Kidney (tissue), 14 donors: ENCODE measurements around the gene ISLR. TPM values are rescaled to one million over a fixed set of nuclear protein-coding genes. Genes with fewer than 3 reads are reported as not detected.

Source experiments
- DNase-seq, 5 donors: peaks; one replicate each; pipeline ENCODE4 v3.0.0-alpha.2; 2013 to 2020
- FAIRE-seq: peaks from 2 replicates; lab custom pipeline; 2012; peaks lifted over from hg19 to GRCh38; lab: Jason Lieb, UNC
- H3K27ac ChIP-seq, 2 donors: one replicate each; pipeline ENCODE4 v1.7.0; 2013; ENCODE audit warnings: low read depth in 2 of 2, low read length in 2 of 2, inconsistent platforms in 1 of 2
- H3K27me3 ChIP-seq: one replicate; pipeline ENCODE4 v1.7.1; 2013; ENCODE audit warnings: low read length, inconsistent platforms; ENCODE audit not compliant: control insufficient read depth, insufficient read depth
- H3K36me3 ChIP-seq, 3 donors: one replicate each; pipeline versions ENCODE4 v1.7.0 to v1.7.1; 2013; ENCODE audit warnings: low read length in 3 of 3, control low read depth in 1 of 3, inconsistent platforms in 1 of 3; ENCODE audit not compliant: insufficient read depth in 3 of 3, control insufficient read depth in 2 of 3
- H3K4me1 ChIP-seq, 3 donors: one replicate each; pipeline versions ENCODE4 v1.7.0 to v1.7.1; 2013; ENCODE audit warnings: low read length in 3 of 3, inconsistent platforms in 1 of 3, low read depth in 1 of 3; ENCODE audit not compliant: control insufficient read depth in 2 of 3, insufficient read depth in 2 of 3
- H3K4me3 ChIP-seq, 3 donors: one replicate each; pipeline versions ENCODE4 v1.7.0 to v1.8.1; 2013; ENCODE audit warnings: low read length in 3 of 3, control low read depth in 1 of 3, inconsistent platforms in 1 of 3
- H3K9ac ChIP-seq, 3 donors: one replicate each; pipeline versions ENCODE4 v1.7.0 to v1.7.1; 2013; ENCODE audit warnings: low read length in 3 of 3, control low read depth in 1 of 3, inconsistent platforms in 1 of 3
- H3K9me3 ChIP-seq, 3 donors: one replicate each; pipeline versions ENCODE4 v1.7.0 to v1.7.1; 2013; ENCODE audit warnings: low read length in 3 of 3, control low read depth in 1 of 3, inconsistent platforms in 1 of 3; ENCODE audit not compliant: control insufficient read depth in 2 of 3, insufficient read depth in 1 of 3
- CTCF ChIP-seq: IDR thresholded peaks from 3 replicates; pipeline ENCODE4 v1.5.1; 2012; ENCODE audit warnings: mild to moderate bottlenecking, moderate library complexity, borderline replicate concordance; ENCODE audit not compliant: insufficient read depth; ENCODE audit errors: extremely low read depth
- intact Hi-C: fragments of 100-400 bp; cut with DNase I; formaldehyde crosslinking; loops from one replicate; pipeline ENCODE4 v1.11.1; 2022
- polyA plus RNA-seq: library from polyadenylated mRNA; stranded (reverse); fragments of 350-450 nt; fragmentation: Illumina TruSeq; extraction: RNeasy Lipid Tissue Mini Kit (QIAGEN cat#74804); gene quantifications from one replicate; pipeline ENCODE4 v1.2.3, GENCODE V29; 2014; ENCODE audit warnings: low read depth, low replicate concordance; ENCODE audit not compliant: insufficient read depth
- total RNA-seq: library from RNA; stranded (reverse); fragmentation: NEBNext Ultra II Directional; extraction: Animal tissue kit (Norgen Biotek cat#: 25700); gene quantifications from one replicate; pipeline ENCODE4 v1.2.1, GENCODE V29; 2021
- donor health status: control.
- donor health status: control.
- donor health status: control.
- donor health status: control.
- donor health status: control.
- donor health status: DM: yes; HTN: yes; CAD: no.
- donor health status: Normal renal cell carcinoma (clear cell type).

Gene ISLR
- total and polyA plus RNA-seq, 2 donors from 2014 or later, result 18.8 to 30.2 TPM

DNA sequence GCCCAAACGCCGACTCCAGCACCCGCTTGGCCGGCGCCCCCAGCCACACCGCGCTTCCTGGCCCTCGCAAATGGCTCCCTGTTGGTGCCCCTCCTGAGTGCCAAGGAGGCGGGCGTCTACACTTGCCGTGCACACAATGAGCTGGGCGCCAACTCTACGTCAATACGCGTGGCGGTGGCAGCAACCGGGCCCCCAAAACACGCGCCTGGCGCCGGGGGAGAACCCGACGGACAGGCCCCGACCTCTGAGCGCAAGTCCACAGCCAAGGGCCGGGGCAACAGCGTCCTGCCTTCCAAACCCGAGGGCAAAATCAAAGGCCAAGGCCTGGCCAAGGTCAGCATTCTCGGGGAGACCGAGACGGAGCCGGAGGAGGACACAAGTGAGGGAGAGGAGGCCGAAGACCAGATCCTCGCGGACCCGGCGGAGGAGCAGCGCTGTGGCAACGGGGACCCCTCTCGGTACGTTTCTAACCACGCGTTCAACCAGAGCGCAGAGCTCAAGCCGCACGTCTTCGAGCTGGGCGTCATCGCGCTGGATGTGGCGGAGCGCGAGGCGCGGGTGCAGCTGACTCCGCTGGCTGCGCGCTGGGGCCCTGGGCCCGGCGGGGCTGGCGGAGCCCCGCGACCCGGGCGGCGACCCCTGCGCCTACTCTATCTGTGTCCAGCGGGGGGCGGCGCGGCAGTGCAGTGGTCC lies 39.7 kb upstream of the ISLR start:
- Histone ChIP-seq H3K9me3 (no peaks in the 10 kb centered on the region), H3K27me3 (peaks cover 45% of the 10 kb centered on the region), H3K27ac (no peak overlapping the region), H3K36me3 (no peaks in the 10 kb centered on the region), H3K4me1 (peaks cover 0 to 13% (median 4%) of the 10 kb centered on the region in 3 donors), H3K9ac (no peak overlapping the region), H3K4me3 (no peak overlapping the region)
- TF ChIP-seq CTCF, result no peak
- FAIRE-seq (no peak), DNase-seq (peak in 3 of 5 donors; percentile 21 to 73 (median 58))
- intact Hi-C loops, result no loop called here

- Histone ChIP-seq H3K9me3 (no peaks in the 10 kb centered on the region), H3K27ac (no peak overlapping the region), H3K4me1 (peaks cover 0 to 11% (median 4%) of the 10 kb centered on the region in 3 donors), H3K27me3 (peaks cover 39% of the 10 kb centered on the region), H3K36me3 (no peaks in the 10 kb centered on the region), H3K4me3 (no peak overlapping the region), H3K9ac (no peak overlapping the region)
- DNase-seq, result peak in 4 of 5 donors; percentile 72 to 83 (median 78)
- intact Hi-C loops, result no loop called here
- TF ChIP-seq CTCF, result peak; percentile 53
- FAIRE-seq, result no peak
Observed at GRCh38 chr15:74134387-74135027, 39.0 kb upstream of the ISLR start.

DNA sequence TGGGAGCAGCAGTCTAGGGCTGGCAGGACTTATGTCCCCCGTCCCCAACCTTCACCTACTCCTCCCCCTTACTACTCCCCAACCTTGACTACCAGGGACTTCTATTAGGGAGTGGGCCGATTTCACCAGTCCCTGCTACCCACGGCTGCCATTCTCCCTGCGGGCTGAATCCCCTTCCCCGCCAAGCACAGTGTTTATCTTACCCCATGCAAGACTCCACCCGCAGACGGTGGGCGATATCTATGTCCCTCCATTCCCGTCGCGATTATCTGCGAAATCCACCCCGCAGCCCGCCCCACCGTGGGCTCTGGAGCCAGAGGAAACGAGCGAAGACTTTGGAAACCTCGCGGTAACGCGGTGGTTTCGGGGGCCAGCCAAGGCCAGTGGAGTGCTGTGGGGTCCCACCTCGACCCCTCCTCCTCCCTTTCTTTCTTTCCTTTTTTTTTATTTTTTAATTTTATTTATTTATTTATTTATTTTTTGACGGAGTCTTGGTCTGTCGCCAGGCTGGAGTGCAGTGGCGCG lies 38.4 kb upstream of the ISLR start:
- no peak for TF ChIP-seq CTCF
- no peak overlapping the region for H3K4me3 ChIP-seq
- H3K27ac ChIP-seq, result no peak overlapping the region
- peaks cover 0 to 7% (median 4%) of the 10 kb centered on the region in 3 donors for H3K4me1 ChIP-seq
- no peaks in the 10 kb centered on the region for H3K36me3 ChIP-seq
- DNase-seq (peak in 2 of 5 donors; percentile 13 to 49), FAIRE-seq (no peak)
- H3K9ac ChIP-seq, result no peak overlapping the region
- intact Hi-C loops, result no loop called here
- H3K9me3 ChIP-seq, result no peaks in the 10 kb centered on the region
- H3K27me3 ChIP-seq, result peaks cover 36% of the 10 kb centered on the region
